H1 (cell line): ENCODE results near the gene BEAN1. TPM values are rescaled to one million over a fixed set of nuclear protein-coding genes. Genes with fewer than 3 reads are reported as not detected.

Experiments
- polyA plus RNA-seq, 7 experiments: library from polyadenylated mRNA; depleted of rRNA in 3 of 7; stranded (reverse) in 5 of 7; unstranded in 2 of 7; fragments of >200 nt in 5 of 7; fragments of 200-250 nt in 2 of 7; gene quantifications; 1 replicate in 5 of 7; 2 replicates in 1 of 7; 4 replicates in 1 of 7; pipeline versions ENCODE4 v1.2.1 to v1.2.3, GENCODE V29; 2011 to 2013; ENCODE audit warnings: missing spikeins in 2 of 7, mixed read lengths in 2 of 7
- total RNA-seq: library from RNA; stranded (reverse); fragmentation: NEBNext Ultra II Directional; extraction: Animal tissue kit (Norgen Biotek cat#: 25700); gene quantifications from 2 replicates; pipeline ENCODE4 v1.2.1, GENCODE V29; 2021
- TF ChIP-seq, protein P1 (sequence below), 3 experiments: IDR thresholded peaks; 1 replicate in 2 of 3; 2 replicates in 1 of 3; pipeline versions ENCODE4 v1.5.1 to v1.6.1; 2011; ENCODE audit warnings: low read length in 3 of 3, mild to moderate bottlenecking in 3 of 3, inconsistent platforms in 2 of 3, low read depth in 1 of 3, moderate library complexity in 1 of 3; ENCODE audit not compliant: insufficient read depth in 1 of 3; ENCODE audit errors: control extremely low read depth in 1 of 3

The BEAN1 gene
- total and polyA plus RNA-seq, 2 of the 8 experiments (the other 6 are each of a cell fraction or from before 2014, with no cell fraction given), result 0.08 TPM; not detected in 1

DNA sequence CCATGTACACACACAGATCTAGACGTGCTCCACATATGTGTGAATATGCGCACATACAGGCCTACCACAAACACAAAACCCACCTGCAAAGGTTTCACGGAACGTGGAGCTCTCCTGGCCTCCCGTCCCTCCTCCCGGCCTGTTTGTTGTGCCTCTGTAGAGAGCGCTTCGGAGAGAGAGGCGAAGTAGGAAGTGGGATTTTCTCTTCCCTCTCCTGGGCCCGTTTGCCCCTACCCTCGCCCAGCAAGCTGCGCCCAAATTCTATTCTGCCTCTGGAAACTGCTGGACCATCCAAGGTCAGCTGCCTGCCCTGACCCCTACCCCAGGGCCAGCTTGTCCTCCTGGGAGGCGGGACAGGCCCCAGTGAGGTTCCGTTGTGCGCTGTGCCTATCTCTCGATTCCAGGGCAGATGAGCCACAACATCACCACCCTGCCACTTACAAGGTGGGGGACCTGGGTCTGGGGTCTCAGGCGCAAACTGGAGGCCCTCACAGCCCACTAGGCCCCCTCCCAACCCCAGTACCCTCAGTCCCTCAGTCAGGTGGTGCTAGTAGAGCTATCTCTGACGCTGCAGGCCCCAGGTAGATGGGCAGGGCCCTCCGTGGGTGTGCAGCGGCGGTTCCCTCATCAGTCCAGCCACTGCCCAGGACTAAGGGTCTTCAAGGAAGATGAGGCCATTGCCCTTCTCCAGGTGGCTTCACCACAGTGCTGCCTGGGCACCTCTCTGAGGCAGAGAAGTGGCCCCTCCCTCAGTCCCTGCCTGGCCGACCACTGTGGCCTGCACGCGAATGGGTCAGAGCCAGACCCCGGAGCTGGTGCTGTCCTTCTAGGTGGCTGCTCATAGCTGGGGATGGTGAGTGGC lies 54.2 kb downstream of the BEAN1 start (continued):
- TF ChIP-seq, protein P1, sequence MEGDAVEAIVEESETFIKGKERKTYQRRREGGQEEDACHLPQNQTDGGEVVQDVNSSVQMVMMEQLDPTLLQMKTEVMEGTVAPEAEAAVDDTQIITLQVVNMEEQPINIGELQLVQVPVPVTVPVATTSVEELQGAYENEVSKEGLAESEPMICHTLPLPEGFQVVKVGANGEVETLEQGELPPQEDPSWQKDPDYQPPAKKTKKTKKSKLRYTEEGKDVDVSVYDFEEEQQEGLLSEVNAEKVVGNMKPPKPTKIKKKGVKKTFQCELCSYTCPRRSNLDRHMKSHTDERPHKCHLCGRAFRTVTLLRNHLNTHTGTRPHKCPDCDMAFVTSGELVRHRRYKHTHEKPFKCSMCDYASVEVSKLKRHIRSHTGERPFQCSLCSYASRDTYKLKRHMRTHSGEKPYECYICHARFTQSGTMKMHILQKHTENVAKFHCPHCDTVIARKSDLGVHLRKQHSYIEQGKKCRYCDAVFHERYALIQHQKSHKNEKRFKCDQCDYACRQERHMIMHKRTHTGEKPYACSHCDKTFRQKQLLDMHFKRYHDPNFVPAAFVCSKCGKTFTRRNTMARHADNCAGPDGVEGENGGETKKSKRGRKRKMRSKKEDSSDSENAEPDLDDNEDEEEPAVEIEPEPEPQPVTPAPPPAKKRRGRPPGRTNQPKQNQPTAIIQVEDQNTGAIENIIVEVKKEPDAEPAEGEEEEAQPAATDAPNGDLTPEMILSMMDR (IDR thresholded peaks at IDR 0.05; ENCODE audit: control extremely low read depth in 1 of 3, insufficient read depth in 1 of 3, low read depth in 1 of 3, low read length in 3 of 3), result no peak
